Muscle of back (tissue), 10 donors: ENCODE results near the gene OR14C36. TPM values are rescaled to one million over a fixed set of nuclear protein-coding genes. Genes with fewer than 3 reads are reported as not detected.

Experiments used
- polyA plus RNA-seq, 10 donors: library from polyadenylated mRNA; unstranded; fragments of 120-200 nt; gene quantifications; one replicate each; pipeline ENCODE4 v1.2.1, GENCODE V29; 2013; ENCODE audit not compliant: insufficient read length in 10 of 10

Gene OR14C36
- polyA plus RNA-seq, 10 donors, result not detected

Other genes starting within 250 kb of the OR14C36 start
- not detected for gene OR2M5, start 203.6 kb upstream of the OR14C36 start, polyA plus RNA-seq
- not detected for gene OR2M2, start 174.0 kb upstream of the OR14C36 start, polyA plus RNA-seq
- under 1 TPM in 4 of 10 donors, not detected in 6; 0.01 to 0.03 (median 0.01) TPM for gene OR2M3, start 151.5 kb upstream of the OR14C36 start, polyA plus RNA-seq
- gene OR2M4, start 117.4 kb upstream of the OR14C36 start, polyA plus RNA-seq, result under 1 TPM in 4 of 10 donors, not detected in 6; 0.01 to 0.04 (median 0.03) TPM
- not detected for gene OR2T33, start 70.8 kb upstream of the OR14C36 start, polyA plus RNA-seq
- gene OR2T12, start 45.4 kb upstream of the OR14C36 start, polyA plus RNA-seq, result under 1 TPM in 2 of 10 donors, not detected in 8; 0.03 to 0.16 TPM
- not detected for gene OR2M7, start 24.2 kb upstream of the OR14C36 start, polyA plus RNA-seq
- gene OR2T4, start 12.9 kb downstream of the OR14C36 start, polyA plus RNA-seq, result not detected
- not detected for gene OR2T6, start 27.0 kb downstream of the OR14C36 start, polyA plus RNA-seq
- not detected for gene OR2T1, start 54.3 kb downstream of the OR14C36 start, polyA plus RNA-seq
- gene OR2T2, start 96.9 kb downstream of the OR14C36 start, polyA plus RNA-seq, result not detected
- not detected for gene OR2T3, start 124.6 kb downstream of the OR14C36 start, polyA plus RNA-seq
- not detected for gene OR2T5, start 139.8 kb downstream of the OR14C36 start, polyA plus RNA-seq
- not detected for gene OR2G6, start 159.3 kb downstream of the OR14C36 start, polyA plus RNA-seq
- not detected for gene OR2T29, start 214.0 kb downstream of the OR14C36 start, polyA plus RNA-seq
- not detected for gene OR2T34, start 226.0 kb downstream of the OR14C36 start, polyA plus RNA-seq
- not detected for gene OR2T10, start 248.9 kb downstream of the OR14C36 start, polyA plus RNA-seq